HTERT RPE-1 (cell line): Measurements from ENCODE around the gene SBK3.
"Not testable (repeated sequence)": the region's sequence is repeated elsewhere in the genome, so short reads cannot be mapped to it uniquely, and the experiment has no call there.

Source experiments
- in situ Hi-C: fragments of 300-500 bp; cut with MboI; formaldehyde crosslinking; loops from 4 replicates; pipeline ENCODE4 v1.14.3; 2020; ENCODE audit warnings: low sequenced_read_pairs

Gene SBK3

GRCh38 chr19:55520691-55521292, 24.6 kb downstream of the SBK3 start:
- in situ Hi-C loops, result no loop called here

DNA sequence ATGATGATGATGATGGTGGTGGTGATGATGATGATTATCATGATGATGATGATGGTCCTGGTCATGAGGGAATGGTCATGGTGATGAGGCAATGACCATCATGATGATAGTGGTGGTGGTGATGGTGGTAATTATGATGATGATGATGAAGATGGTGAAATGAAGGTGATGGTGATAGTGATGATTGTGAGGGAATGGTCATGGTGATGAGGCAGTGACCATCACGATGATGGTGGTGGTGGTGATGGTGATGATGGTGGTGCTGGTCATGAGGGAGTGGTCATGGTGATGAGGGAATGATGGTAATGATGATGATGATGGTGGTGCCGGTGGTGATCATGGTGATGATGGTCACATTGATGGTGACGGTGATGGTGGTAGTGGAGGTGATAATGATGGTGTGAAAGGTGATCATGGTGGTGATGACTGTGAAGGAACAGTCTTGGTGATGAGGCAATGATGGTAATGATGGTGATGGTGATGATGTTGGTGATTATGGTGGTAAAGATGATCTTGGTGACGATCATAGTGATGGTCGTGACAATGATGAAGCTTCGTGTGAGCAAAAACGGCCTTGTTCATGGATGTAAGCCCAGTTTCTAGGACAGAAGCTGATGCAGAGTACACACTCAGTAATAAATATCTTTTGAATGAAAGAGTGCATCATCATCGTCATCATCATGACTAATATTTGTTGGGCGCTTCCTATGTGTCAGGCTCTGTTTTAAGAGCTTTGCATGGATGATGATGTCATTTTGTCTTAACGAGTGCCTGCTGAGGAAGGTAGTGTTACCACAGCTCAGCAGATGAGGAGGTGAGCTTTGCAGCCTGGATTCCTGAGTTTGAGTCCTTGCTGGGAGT, 25.7 kb downstream of the SBK3 start:
- in situ Hi-C loops, result no loop called here

- in situ Hi-C loops, result no loop called here
Measured at GRCh38 chr19:55516878-55517620, 28.3 kb downstream of the SBK3 start.

DNA sequence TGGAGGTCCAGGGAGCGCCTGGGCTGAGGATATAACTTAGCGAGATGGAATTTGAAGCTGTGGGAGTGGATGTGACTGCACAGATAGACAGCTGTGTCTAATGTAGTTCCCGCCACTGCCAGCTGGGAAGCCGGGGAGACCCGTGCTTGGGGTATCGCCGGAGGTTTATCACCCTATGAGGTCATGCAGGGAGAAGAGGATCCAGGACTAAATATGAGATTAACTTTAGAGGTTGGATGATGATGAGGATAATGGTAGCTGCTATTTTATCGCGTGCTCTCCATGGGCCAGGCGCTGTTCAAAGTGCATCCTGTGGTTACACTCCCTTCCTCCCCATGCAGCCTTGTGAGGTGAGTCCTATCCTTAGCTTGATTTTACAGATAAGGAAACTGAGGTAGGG, 37.2 kb downstream of the SBK3 start:
- in situ Hi-C loops, result no loop called here

DNA sequence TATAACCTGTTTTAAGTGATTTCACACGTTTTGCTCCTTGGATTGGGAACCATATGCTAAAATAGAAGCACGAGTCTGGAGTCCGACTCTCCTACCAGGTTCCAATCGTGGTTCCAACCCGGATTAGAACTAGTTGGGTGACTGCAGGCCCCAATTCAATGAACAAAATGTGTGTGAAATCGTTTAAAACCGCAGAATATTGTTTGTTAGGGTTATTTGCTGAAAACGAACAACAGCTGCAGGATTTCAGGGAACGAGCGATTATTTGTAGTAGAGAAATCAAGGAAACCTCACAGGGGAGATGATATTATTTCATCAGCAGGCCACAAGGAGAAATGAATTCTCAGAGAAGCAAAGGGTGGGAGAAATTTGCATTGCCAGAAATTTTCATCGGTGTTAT, 40.4 kb downstream of the SBK3 start:
- in situ Hi-C loops, result no loop called here

DNA sequence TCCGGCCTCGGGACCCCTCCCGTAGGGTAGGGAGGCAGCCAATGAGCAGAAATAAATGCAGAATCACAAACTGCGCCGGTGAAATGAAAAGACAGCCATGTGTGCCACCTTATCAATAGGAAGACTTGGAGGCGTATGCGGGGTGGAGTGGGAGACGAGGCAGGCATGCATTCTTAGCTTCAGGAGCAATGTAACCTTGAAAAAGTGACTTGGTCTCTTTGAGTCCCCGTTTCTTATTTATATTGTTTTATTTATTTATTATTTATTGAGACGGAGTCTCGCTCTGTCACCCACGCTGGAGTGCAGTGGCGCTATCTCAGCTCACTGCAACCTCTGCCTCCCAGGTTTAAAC, 41.1 kb downstream of the SBK3 start:
- in situ Hi-C loops, result no loop called here

GRCh38 chr19:55503502-55504251, 41.7 kb downstream of the SBK3 start:
- in situ Hi-C loops, result no loop called here

GRCh38 chr19:55503157-55503501, 42.2 kb downstream of the SBK3 start:
- in situ Hi-C loops, result no loop called here

DNA sequence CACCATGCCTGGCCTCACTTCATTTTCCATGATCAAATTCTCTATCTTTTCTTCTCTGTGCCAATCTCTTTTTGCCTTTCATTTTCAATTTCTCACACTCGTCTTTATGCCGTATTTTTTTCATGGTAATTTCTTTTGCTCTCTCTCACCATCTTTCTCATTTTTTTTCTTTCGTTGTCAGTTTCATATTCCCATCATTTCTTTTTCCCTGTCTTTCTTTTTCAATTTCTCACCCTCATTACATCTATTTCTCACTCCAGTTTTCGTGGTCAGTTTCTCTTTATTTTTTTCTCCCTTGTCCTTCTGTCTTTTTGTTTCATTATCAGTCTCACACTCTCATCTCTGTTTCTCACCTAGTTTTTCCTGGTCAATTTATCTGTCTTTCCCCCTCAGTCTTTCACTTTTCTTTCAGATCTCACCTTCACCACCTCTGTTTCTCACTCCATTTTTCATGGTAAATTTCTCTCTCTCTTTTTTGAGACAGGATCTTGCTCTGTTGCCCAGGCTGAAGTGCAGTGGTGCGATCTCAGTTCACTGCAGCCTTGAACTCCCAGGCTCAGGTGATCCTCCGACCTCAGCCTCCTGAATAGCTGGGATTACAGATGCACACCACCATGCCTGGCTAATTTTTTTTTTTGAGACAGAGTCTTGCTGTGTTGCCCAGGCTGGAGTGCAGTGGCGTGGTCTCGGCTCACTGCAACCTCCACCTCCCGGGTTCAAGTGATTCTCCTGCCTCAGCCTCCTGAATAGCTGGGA, 43.0 kb downstream of the SBK3 start:
- in situ Hi-C loops, result no loop called here

GRCh38 chr19:55500368-55500952, 44.9 kb downstream of the SBK3 start:
- in situ Hi-C loops, result no loop called here

DNA sequence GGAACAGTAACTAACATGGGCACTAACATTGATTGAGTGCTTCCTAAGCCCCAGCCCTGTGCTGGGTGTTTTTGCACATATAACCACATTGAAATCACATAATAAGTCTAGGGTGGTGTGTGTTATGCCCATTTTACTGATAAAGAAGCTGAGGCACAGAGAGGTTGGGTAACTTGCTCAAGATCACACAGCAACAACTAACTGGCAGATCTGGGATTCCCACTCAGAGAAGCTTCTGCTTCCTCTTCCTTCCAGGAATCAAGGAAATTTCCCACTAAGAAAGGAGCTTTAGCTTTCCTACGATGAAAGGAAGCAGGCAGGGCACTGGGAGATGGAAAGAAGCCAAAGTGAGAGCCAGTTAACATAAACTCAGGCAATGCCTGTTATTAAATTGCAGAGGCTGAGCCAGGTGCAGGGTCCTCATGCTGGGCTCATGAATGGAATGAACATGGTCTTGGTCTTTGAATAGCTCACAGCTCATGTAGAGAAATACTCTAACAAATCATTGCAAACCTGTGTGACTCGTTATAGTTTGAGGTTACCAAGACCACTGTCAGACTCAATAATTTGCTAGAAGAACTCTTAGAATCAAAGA, 47.0 kb downstream of the SBK3 start:
- in situ Hi-C loops, result no loop called here

DNA sequence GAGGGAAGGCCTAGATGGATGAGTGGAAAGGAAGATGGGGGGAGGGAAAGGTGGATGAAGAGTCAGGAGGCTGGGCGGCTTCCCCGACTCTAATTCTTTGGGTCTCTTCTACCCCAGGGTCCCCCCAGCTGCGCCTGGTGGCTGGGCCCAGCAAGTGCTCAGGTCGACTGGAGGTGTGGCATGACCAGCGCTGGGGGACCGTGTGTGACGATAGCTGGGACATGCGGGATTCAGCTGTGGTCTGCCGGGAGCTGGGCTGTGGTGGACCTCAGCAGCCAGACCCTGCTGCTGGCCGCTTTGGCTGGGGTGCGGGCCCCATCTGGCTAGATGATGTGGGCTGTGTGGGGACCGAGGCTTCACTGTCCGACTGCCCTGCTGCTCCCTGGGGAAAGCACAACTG, 47.6 kb downstream of the SBK3 start:
- in situ Hi-C loops, result no loop called here

DNA sequence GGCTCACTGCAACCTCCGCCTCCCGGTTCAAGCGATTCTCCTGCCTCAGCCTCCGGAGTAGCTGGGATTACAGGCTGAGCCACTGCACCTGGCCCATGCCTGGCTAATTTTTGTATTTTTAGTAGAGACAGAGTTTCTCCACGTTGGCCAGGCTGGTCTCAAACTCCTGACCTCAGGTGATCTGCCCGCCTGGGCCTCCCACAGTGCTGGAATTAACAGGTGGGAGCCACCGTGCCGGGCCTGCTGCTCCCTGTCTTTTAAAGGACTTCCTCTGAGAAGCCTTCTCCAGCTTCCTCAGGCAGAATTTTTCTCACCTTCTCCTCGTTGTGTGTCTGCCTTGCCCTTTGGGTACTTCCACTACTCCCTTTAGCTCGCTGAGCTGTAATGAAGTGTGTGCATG, 48.5 kb downstream of the SBK3 start:
- in situ Hi-C loops, result not testable (repeated sequence)

- in situ Hi-C loops, result no loop called here
Measured at GRCh38 chr19:55495646-55496349, 49.5 kb downstream of the SBK3 start.

DNA sequence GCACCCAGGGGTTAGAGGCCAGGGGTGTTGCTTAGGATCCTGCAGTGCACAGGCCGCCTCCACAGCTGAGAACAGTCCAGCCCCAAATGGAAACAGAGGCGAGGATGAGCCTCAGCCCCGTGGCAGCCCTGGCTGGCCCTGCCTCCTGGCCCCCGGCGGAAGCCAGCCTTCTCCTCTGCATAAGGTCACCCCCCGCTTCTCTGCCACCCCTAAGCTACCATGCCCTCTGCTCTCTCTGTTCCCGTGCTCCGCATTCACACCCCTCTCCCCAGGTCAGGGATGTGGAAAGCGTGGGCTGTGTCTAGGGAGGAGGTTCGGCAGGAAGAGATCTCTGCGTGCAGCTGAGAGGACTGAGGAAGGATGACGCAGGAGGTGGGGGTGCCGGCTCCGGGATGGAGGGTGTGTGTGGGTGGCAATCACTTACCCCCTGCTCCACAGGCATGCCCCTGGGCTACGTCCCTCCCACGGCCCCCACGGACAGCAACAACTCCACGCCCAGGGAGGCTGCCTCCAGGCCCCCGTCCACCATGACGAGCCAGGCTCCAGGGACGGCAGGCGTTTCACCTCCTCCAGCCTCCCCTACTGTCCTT, 51.1 kb downstream of the SBK3 start:
- in situ Hi-C loops, result no loop called here

DNA sequence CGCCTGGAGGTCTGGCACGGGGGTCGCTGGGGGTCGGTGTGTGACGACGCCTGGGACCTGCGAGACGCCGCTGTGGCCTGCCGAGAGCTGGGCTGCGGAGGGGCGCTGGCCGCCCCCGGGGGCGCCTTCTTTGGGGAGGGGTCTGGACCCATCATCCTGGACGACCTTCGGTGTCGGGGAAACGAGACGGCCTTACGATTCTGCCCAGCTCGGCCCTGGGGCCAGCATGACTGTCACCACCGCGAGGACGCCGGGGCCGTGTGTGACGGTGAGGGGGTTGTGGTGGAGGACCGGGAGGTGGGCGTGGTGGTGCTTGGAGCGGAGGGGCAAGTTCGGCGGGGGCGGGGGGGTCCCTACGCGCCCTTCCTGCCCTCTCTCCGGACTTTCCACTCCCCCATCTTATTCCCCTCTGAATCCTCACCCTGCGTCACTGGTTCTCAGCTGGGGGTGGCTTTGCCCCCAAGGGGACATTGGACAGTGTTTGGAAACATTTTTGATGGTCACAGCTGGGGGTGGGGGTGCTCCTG, 51.6 kb downstream of the SBK3 start:
- in situ Hi-C loops, result no loop called here

- in situ Hi-C loops, result no loop called here
Measured at GRCh38 chr19:55493052-55493644, 52.2 kb downstream of the SBK3 start.

DNA sequence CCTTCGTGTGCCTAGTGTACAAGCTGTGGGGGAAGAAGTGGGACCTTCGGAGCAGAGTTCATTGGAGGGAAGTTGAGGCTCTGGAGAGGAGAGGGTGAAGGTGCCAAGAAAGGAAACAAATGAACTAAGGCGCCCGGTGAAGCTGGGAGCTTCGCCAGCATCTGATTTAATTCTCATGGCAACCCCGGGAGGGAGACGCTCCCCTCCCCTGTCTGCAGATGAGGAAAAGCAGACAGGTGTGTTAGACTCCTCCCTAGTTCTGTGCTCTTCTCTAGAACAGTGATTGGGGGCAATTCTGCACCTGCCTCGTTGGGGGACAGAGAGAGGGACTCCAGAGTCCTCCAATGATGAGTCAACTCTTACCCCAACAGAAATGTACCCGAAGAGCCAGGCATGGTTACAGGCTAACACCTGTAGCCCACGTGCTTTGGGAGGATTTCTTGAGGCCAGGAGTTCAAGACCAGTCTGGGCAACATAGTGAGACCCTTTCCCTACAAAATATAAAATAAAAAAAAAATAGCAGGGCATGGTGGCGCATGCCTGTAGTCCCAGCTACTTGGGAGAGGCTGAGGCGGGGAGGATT, 52.9 kb downstream of the SBK3 start:
- in situ Hi-C loops, result no loop called here
